GM19438 (cell line): ENCODE data around the gene NUAK1.

ENCODE experiments used
- ATAC-seq: cut with Tn5 transposase; IDR thresholded peaks from one replicate; pipeline ENCODE4 v1.9.1; 2021; ENCODE audit warnings: low read depth; ENCODE audit not compliant: unreplicated experiment

The NUAK1 gene

GRCh38 chr12:106132175-106133135 lies 6.3 kb downstream of the NUAK1 start:
- no peak for ATAC-seq

- ATAC-seq = no peak
Measured at GRCh38 chr12:106131676-106132075, 7.1 kb downstream of the NUAK1 start.

DNA sequence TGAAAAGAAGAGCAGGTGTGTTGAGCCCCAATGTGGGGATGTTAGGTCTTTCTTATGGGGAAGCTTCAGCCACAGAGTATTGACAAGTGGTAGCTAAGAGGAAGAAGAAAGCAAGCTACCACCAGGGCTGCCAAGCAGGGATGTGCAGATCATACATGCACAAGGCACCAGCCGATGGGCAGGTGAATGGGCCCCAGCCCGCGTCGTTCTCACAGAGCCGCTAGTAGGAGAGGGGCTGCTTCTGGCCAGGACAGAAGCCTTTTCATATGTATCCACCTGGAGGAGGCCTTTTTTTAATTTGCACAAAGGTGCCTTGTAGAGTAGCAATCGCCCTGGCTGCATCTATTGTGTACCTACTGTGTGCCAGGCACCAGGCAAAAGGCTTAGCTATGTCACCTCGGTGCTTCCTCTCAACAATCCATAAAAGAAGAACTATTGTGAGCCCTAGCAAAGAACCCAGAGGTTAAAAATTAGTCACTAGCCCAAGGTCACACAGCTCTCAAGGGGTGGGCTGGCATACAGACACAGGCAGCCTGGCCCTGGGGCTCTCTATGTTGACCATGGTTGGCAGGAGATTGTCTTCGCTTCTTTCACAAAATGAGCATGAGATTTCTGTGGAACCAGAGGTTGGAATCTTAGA lies 8.2 kb downstream of the NUAK1 start:
- no peak for ATAC-seq

DNA sequence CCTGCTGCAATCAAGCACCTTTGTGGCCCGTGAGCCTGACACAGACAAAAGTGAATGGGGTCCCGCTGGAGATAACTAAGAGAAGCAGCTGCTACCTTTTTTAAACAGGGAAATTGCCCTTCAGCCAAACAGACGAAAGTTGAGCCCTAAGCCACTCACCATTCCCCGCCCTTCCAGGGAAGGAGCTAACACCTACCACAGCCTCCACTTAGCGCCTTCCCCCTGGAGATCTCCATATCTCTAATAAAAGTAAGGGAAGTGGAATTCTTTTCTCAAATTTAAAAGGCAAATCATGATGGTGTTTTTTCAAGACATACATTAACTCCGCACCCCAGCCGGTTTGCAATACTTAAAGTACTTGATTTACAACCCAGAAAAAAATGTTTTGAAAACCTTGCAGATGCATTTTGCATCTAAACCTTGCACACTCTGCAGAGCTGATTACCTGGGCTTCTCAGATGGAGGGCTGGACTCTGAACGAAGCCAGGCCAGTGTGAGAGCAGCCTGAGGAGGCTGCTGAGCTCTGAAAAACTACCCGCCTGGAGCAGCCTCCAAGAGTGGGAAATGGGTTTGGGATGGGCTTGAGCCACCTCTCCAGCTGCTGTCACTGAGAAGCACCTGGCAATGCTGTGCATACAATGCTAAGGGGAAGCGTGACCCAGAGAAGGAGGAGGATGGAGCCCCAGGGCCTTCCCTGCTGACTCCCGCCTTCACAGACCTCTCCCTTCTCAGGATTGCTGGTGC lies 10.0 kb downstream of the NUAK1 start:
- no peak for ATAC-seq

GRCh38 chr12:106127338-106128126 lies 11.2 kb downstream of the NUAK1 start:
- ATAC-seq = no peak

GRCh38 chr12:106126441-106127337 lies 12.1 kb downstream of the NUAK1 start:
- ATAC-seq = no peak

DNA sequence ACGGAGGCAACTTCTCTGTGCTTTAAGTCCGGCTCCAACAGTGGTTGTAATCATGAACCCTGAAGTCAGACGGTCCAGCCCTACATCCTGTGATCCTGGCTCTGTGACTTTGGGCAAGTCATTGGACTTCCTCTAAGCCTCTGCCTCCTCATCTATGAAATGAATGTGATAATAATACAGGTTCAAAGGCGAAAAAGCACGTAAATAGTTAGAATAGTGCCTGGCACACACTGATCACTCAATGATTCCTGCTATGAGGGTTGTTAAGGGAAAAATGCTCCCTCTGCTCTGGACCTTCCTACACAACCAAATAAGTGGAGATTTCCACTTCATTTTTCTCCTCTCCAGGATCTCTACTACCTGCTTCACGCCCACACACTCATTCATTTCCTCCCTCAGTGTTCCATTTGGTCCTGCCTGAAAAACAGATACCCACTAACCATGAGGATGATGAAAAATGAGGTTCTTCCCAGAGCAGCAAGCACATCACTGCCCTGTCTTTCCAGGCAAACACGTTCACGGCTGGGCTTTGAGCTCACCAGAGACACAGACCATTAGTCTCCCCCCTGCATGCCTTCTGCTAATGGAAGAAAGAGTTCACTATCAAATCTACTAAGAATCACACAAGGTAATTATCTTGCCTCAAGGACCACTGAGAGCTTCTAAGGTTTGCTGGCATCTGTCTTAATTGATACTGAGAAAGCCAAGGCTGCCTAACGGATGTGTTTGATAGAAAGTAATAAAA lies 13.2 kb downstream of the NUAK1 start:
- no peak for ATAC-seq

- ATAC-seq = no peak
Measured at GRCh38 chr12:106123551-106124081, 15.1 kb downstream of the NUAK1 start.

- no peak for ATAC-seq
Measured at GRCh38 chr12:106123110-106123509, 15.6 kb downstream of the NUAK1 start.

- ATAC-seq = no peak
Measured at GRCh38 chr12:106122004-106122403, 16.8 kb downstream of the NUAK1 start.

DNA sequence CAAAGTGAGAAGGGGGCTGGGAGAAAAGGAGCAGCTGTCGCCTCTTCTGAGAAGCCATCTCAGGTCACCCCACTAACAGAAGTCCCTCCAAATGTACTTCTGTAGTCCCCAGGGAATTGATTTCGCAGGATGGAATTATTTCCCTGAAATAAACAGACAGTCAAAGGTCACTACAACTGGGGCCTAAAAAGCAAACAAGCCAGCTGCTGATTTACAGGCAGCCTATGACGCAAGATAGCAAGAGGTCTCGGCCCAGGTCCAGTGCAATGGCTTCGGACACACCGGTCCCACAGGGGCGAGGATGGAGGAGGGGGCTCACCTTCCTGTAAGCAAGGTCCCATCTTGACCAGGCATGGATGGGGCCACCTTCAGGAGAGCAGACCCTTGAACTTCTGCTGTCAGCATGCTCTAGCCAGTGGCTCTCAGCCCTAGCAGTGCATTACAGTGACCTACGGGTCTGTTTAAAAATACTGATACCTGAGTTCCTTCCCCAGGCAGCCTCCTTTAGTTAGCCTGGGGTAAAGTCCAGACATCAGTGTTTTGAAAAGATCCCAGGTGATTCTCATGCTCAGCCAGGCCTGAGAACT lies 18.1 kb downstream of the NUAK1 start:
- no peak for ATAC-seq

GRCh38 chr12:106119301-106119700 lies 19.5 kb downstream of the NUAK1 start:
- no peak for ATAC-seq

DNA sequence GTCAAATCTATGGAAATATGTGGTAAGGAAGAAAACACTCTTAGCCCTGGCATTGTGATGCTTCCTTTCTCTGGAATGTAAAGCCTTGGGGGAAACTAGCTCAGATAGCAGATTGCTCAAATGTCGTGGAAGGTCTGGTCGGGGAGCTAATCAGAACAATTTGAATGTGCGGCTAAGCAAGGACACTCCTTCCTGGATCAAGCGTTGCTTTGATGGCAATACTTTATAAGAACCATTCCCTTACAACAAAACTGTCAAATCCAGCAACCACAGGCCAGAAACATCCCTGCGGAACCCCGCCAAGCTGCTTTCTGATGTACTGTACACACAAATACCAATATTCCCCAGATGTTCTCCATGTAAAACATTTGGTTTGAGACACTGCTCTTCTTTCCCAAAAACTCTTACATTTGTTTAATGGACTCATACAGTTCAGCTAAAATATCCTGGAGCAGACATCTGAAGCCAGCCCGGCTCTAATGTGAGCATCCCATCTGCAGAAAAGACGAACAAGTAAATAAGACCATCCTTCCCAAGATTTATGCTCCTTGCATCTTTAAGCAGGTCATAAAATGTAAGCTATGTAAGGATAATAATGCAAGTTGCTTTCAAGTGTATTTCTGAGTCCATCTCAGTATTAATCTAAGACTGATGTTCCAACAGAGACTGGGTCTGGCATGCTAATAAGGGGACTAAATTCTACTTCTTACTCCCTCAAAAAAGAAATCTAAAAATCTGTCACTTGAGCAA lies 20.2 kb downstream of the NUAK1 start:
- no peak for ATAC-seq

DNA sequence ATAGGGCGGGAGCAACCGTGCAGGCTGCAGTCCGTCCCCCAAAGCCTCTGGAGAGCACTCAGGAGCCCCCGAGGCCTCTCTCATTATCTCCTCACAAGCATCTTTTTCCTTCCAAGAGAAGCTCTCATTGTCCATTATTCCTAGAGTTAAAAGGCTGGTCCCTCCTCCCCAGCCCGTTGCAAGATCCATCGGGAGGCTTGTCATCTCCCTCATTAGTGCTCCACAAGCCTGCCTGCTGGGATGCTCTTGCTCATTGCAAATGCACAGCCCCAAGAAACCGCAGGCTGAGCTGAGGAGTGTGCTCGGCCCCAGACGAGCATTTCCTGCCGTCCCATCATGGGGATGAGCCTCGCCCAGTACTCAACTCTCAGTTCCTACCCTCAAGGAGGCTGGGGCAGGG lies 23.3 kb downstream of the NUAK1 start:
- ATAC-seq = no peak

DNA sequence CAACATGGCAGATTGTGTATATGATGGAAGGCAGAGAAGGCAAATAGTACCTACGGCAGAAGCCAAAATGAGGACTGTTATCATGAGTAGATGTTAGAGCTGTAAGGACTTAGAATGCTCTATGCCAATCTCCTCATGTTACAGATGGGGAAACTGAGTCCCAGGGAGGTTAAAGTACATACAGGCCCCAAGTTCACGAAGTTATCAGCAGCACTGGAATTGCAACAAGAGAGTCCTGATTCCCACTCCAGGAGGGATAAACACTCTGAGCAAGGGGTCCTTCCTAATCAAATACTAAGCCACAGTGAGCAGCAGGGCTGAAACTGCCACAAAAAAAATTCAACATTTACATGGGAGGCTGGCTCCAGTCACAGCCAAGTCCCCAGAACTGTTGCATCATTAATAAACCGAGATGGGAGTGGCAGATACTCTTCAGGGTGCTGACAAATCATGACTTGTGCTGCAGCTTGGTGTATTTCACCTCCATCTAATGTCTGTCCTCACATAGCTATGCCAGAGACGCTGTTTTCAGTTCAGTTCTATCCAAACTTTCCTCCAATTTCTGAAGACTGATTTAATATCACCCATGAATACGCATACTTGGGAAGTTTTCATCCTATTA lies 24.2 kb downstream of the NUAK1 start:
- ATAC-seq = no peak

- no peak for ATAC-seq
Measured at GRCh38 chr12:106113824-106114446, 24.8 kb downstream of the NUAK1 start.

- no peak for ATAC-seq
Measured at GRCh38 chr12:106113446-106113823, 25.3 kb downstream of the NUAK1 start.
